IPS DF 4.7 (cell line): ENCODE results near the gene PCDHGA7.
"Not testable (repeated sequence)": the region's sequence is repeated elsewhere in the genome, so short reads cannot be mapped to it uniquely, and the experiment has no call there.

Experiments
- DNase-seq: peaks from one replicate; pipeline ENCODE4 v3.0.0-alpha.2; 2013; ENCODE audit warnings: low spot score; ENCODE audit errors: extremely low read depth

Gene PCDHGA7

GRCh38 chr5:141382469-141383294, at the start of gene PCDHGA7:
TSS of gene PCDHGA7 (plus strand) at chr5:141382742. CDS start at chr5:141382900, 158 bp downstream.
- DNase-seq: no peak

GRCh38 chr5:141338538-141339306, 43.8 kb upstream of the PCDHGA7 start, which contains the start of gene PCDHGA2:
TSS of gene PCDHGA2 (plus strand) at chr5:141338760.
- DNase-seq: no peak

- not testable (repeated sequence) for DNase-seq
Observed at GRCh38 chr5:141340781-141341354, 41.7 kb upstream of the PCDHGA7 start.

- DNase-seq: no peak
Observed at GRCh38 chr5:141342773-141343172, 39.8 kb upstream of the PCDHGA7 start.

GRCh38 chr5:141343242-141343952, 39.1 kb upstream of the PCDHGA7 start, which contains the start of gene PCDHGA3:
TSS of gene PCDHGA3 (plus strand) at chr5:141343829. CDS start at chr5:141344034, 205 bp downstream.
- DNase-seq: no peak

GRCh38 chr5:141343953-141344463, 38.5 kb upstream of the PCDHGA7 start:
- no peak for DNase-seq

GRCh38 chr5:141345327-141345726, 37.2 kb upstream of the PCDHGA7 start:
- no peak for DNase-seq

GRCh38 chr5:141346017-141346416, 36.5 kb upstream of the PCDHGA7 start:
- DNase-seq: not testable (repeated sequence)

GRCh38 chr5:141349917-141350619, 32.5 kb upstream of the PCDHGA7 start, which contains the start of gene PCDHGB1:
TSS of gene PCDHGB1 (plus strand) at chr5:141350099. CDS start at chr5:141350261, 162 bp downstream.
- DNase-seq: no peak

GRCh38 chr5:141351591-141351990, 31.0 kb upstream of the PCDHGA7 start:
- no peak for DNase-seq

GRCh38 chr5:141354900-141355469, 27.6 kb upstream of the PCDHGA7 start, which contains the start of gene PCDHGA4:
TSS of gene PCDHGA4 (plus strand) at chr5:141355021. CDS start at chr5:141355108, 87 bp downstream.
- DNase-seq: no peak

GRCh38 chr5:141355641-141356040, 26.9 kb upstream of the PCDHGA7 start:
- no peak for DNase-seq

GRCh38 chr5:141356133-141356532, 26.4 kb upstream of the PCDHGA7 start:
- no peak for DNase-seq

GRCh38 chr5:141356950-141357349, 25.6 kb upstream of the PCDHGA7 start:
- DNase-seq: no peak

- DNase-seq: no peak
Observed at GRCh38 chr5:141359790-141360426, 22.6 kb upstream of the PCDHGA7 start, which contains the start of gene PCDHGB2. TSS of gene PCDHGB2 (plus strand) at chr5:141359994. CDS start at chr5:141360136, 142 bp downstream.

- no peak for DNase-seq
Observed at GRCh38 chr5:141360685-141361084, 21.9 kb upstream of the PCDHGA7 start.

- DNase-seq: no peak
Observed at GRCh38 chr5:141362719-141363118, 19.8 kb upstream of the PCDHGA7 start.

- no peak for DNase-seq
Observed at GRCh38 chr5:141363952-141364660, 18.4 kb upstream of the PCDHGA7 start, which contains the start of gene PCDHGA5. TSS of gene PCDHGA5 (plus strand) at chr5:141364162. CDS start at chr5:141364331, 169 bp downstream.
